Right lobe of liver (tissue), 4 donors: ENCODE results near the gene ZNF765.

ENCODE experiments used
- POLR2A ChIP-seq: fragments of 450-650 bp; IDR thresholded peaks from one replicate; pipeline ENCODE4 v1.6.1; 2017; ENCODE audit warnings: antibody characterized with exemption, mild to moderate bottlenecking
- TF ChIP-seq, protein P1 (sequence below), 4 donors: fragments of 200-600 bp in 3 of 4; fragments of 450-650 bp in 1 of 4; IDR thresholded peaks; one replicate each; pipeline versions ENCODE4 v1.5.1 to v1.8.0; 2016 to 2022; ENCODE audit warnings: antibody characterized with exemption in 4 of 4, mild to moderate bottlenecking in 2 of 4
- donor health status: DM: no; HTN: no; CAD: no.
- donor health status: DM: no; HTN: no; CAD: no.
- donor health status: DM: no; HTN: yes; CAD: no.

DNA sequence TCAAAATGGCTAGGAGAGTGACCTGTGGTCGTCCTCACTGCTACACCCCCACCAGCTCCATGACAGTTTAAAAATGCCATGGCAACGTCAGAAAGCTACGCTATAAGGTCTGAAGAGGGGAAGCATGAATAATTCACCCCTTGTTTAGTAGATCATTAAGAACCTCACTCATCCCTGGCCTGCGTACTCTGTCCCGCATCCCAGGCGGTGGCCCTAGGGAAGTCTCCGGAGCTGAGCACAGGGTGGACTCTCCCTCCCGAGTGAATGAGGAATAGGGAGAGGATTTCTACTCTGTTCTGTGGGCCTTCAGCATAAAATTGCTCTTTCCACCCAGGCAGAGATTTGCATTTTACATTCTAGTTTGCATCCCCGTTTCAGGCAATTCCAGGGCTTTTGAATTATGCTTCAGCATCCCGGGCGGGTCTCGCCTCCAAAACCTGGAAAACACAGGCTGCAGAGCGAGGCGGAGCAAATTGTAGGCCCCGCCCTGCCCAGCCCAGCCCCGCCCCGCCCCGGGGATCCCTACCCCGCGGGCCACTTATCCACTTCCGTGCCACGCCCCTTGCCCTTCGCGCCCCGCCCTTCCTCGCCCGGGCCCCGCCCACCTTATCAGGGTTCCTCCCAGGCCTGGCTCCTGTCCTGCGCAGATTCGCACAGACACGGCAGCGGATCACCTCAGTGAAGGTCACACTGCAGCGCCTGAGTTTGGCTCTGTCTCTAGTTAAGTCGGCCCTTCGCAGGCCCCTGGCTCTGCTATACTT lies 36.9 kb upstream of the ZNF765 start:
- TF ChIP-seq, protein P1, sequence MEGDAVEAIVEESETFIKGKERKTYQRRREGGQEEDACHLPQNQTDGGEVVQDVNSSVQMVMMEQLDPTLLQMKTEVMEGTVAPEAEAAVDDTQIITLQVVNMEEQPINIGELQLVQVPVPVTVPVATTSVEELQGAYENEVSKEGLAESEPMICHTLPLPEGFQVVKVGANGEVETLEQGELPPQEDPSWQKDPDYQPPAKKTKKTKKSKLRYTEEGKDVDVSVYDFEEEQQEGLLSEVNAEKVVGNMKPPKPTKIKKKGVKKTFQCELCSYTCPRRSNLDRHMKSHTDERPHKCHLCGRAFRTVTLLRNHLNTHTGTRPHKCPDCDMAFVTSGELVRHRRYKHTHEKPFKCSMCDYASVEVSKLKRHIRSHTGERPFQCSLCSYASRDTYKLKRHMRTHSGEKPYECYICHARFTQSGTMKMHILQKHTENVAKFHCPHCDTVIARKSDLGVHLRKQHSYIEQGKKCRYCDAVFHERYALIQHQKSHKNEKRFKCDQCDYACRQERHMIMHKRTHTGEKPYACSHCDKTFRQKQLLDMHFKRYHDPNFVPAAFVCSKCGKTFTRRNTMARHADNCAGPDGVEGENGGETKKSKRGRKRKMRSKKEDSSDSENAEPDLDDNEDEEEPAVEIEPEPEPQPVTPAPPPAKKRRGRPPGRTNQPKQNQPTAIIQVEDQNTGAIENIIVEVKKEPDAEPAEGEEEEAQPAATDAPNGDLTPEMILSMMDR (IDR thresholded peaks at IDR 0.05), result no peak
- no peak for TF ChIP-seq POLR2A
